ENCODE measurements around the gene FSTL3. TPM values are rescaled to one million over a fixed set of nuclear protein-coding genes. Genes with fewer than 3 reads are reported as not detected.

The FSTL3 gene
- total RNA-seq, 1 experiment from 2014 or later: 32.5 TPM

DNA sequence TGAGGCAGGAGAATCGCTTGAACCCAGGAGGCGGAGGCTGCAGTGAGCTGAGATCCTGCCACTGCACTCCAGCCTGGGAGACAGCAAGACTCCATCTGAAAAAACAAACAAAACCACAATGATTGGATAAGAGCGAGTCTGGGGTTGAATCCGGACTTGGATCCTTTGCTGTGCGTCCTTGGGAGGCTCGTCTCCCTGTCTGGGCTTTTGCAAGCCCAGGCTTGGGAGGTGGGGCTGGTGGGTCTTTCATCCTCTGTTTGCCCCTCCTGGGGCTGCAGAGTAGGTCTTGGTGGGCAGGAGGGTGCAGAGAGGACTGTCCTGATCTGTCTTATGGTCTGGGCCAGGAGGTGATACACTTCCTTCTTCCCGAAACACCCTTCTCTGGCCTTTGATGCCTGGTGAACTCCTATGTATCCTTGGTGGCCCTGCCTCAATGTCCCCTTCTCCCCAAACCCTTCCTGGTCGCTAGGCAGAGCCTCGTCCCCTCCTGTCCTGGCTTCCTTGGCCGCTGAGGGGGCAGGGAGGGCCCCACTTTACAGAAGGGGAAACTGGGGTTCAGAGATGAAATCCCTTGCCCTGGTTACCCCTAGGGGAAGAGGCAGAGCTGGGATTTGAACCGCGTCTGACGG is 49.4 kb downstream of the FSTL3 start:
- no peak for ATAC-seq
- Histone ChIP-seq H3K4me3 (ENCODE audit: low read depth in 2 of 2, low read length in 2 of 2) (no peak overlapping the region), H3K27me3 (ENCODE audit: control insufficient read depth, insufficient read depth, low read length) (no peaks in the 10 kb centered on the region), H3K27ac (ENCODE audit: low read length) (no peak overlapping the region), H3K4me1 (ENCODE audit: control insufficient read depth, insufficient read depth, low read length) (no peaks in the 10 kb centered on the region; the same call in 1 of the 2 replicates), H3K36me3 (ENCODE audit: control insufficient read depth, insufficient read depth, low read length) (no peaks in the 10 kb centered on the region), H3K9me3 (ENCODE audit: control insufficient read depth, insufficient read depth, low read depth, low read length) (no peaks in the 10 kb centered on the region)
- ChIA-PET CTCF (no interaction called here), POLR2A (no interaction called here)
- intact Hi-C loops (cut with micrococcal nuclease; ENCODE audit: unreplicated experiment) (no loop called here), in situ Hi-C loops (cut with HindIII; ENCODE audit: low pct_unique_long_range_greater_than_20kb, low sequenced_read_pairs) (no loop called here)
- BruUV-seq (replicated peaks): no TSS peak
- DNase-seq (ENCODE audit: low read depth, low spot score): no peak
- TF ChIP-seq POLR2AphosphoS5 (IDR thresholded peaks at IDR 0.05; ENCODE audit: low read depth, low read length): no peak
- TF ChIP-seq, protein P1, sequence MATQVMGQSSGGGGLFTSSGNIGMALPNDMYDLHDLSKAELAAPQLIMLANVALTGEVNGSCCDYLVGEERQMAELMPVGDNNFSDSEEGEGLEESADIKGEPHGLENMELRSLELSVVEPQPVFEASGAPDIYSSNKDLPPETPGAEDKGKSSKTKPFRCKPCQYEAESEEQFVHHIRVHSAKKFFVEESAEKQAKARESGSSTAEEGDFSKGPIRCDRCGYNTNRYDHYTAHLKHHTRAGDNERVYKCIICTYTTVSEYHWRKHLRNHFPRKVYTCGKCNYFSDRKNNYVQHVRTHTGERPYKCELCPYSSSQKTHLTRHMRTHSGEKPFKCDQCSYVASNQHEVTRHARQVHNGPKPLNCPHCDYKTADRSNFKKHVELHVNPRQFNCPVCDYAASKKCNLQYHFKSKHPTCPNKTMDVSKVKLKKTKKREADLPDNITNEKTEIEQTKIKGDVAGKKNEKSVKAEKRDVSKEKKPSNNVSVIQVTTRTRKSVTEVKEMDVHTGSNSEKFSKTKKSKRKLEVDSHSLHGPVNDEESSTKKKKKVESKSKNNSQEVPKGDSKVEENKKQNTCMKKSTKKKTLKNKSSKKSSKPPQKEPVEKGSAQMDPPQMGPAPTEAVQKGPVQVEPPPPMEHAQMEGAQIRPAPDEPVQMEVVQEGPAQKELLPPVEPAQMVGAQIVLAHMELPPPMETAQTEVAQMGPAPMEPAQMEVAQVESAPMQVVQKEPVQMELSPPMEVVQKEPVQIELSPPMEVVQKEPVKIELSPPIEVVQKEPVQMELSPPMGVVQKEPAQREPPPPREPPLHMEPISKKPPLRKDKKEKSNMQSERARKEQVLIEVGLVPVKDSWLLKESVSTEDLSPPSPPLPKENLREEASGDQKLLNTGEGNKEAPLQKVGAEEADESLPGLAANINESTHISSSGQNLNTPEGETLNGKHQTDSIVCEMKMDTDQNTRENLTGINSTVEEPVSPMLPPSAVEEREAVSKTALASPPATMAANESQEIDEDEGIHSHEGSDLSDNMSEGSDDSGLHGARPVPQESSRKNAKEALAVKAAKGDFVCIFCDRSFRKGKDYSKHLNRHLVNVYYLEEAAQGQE (IDR thresholded peaks at IDR 0.05; ENCODE audit: insufficient read depth in 1 of 2, low read depth in 2 of 2, low read length in 1 of 2): no peak
- TF ChIP-seq, protein P2, sequence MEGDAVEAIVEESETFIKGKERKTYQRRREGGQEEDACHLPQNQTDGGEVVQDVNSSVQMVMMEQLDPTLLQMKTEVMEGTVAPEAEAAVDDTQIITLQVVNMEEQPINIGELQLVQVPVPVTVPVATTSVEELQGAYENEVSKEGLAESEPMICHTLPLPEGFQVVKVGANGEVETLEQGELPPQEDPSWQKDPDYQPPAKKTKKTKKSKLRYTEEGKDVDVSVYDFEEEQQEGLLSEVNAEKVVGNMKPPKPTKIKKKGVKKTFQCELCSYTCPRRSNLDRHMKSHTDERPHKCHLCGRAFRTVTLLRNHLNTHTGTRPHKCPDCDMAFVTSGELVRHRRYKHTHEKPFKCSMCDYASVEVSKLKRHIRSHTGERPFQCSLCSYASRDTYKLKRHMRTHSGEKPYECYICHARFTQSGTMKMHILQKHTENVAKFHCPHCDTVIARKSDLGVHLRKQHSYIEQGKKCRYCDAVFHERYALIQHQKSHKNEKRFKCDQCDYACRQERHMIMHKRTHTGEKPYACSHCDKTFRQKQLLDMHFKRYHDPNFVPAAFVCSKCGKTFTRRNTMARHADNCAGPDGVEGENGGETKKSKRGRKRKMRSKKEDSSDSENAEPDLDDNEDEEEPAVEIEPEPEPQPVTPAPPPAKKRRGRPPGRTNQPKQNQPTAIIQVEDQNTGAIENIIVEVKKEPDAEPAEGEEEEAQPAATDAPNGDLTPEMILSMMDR (IDR thresholded peaks at IDR 0.05): no peak
- TF ChIP-seq SIN3A (IDR thresholded peaks at IDR 0.05; ENCODE audit: borderline replicate concordance, insufficient read depth, low read depth, low read length): no peak
- no peak for TF ChIP-seq TCF7L2 (IDR thresholded peaks at IDR 0.05; ENCODE audit: low read depth, low read length)

DNA sequence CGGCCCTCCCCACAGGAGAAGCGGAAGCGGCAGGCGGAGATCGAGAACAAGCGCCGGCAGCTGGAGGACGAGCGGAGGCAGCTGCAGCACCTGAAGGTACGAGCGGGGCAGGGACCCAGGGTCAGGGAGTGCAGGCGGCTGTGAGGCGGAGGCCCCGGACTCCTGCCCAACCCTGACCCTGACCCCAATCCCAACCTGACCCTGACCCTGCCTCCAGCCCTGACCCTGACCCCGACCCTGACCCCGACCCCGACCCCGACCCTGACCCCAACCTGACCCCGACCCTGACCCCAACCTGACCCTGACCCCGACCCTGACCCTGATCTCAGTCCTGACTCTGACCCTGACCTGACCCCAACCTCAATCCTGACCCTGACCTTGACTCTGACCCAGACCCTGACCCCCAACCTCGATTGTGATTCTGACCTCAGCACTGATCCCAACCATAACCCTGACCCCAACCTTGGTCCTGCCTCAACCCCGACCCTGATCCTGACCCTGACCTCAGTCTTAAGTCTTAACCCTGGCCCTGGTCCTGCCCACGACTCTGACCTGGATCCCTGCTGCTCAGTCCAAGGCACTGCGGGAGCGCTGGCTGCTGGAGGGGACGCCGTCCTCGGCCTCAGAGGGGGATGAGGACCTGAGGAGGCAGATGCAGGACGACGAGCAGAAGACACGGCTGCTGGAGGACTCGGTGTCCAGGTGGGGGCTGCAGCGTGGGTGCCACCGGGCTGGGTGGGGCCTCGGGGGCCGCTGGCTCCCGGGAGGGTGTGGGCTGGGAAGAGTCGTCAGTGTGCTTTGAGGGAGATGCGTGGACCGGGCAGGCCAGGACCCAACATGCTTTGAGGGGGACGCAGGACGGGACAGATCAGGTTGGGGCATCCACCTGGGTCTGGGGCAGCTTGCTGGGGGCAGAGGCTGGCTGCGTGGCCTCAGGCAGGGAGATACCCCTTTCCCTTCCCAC is 51.1 kb downstream of the FSTL3 start:
- DNase-seq (ENCODE audit: low read depth, low spot score): no peak
- TF ChIP-seq, protein P2 (IDR thresholded peaks at IDR 0.05): no peak
- TF ChIP-seq POLR2AphosphoS5 (IDR thresholded peaks at IDR 0.05; ENCODE audit: low read depth, low read length) (no peak), SIN3A (IDR thresholded peaks at IDR 0.05; ENCODE audit: borderline replicate concordance, insufficient read depth, low read depth, low read length) (no peak)
- Histone ChIP-seq H3K4me1 (ENCODE audit: control insufficient read depth, insufficient read depth, low read length) (no peaks in the 10 kb centered on the region; the same call in 1 of the 2 replicates), H3K9me3 (ENCODE audit: control insufficient read depth, insufficient read depth, low read depth, low read length) (no peaks in the 10 kb centered on the region), H3K27me3 (ENCODE audit: control insufficient read depth, insufficient read depth, low read length) (no peaks in the 10 kb centered on the region), H3K36me3 (ENCODE audit: control insufficient read depth, insufficient read depth, low read length) (no peaks in the 10 kb centered on the region), H3K4me3 (ENCODE audit: low read depth in 2 of 2, low read length in 2 of 2) (no peak overlapping the region), H3K27ac (ENCODE audit: low read length) (no peak overlapping the region)
- in situ Hi-C loops (cut with HindIII; ENCODE audit: low pct_unique_long_range_greater_than_20kb, low sequenced_read_pairs) (no loop called here), intact Hi-C loops (cut with micrococcal nuclease; ENCODE audit: unreplicated experiment) (no loop called here)
- no TSS peak for BruUV-seq (replicated peaks)
- ATAC-seq: peak; percentile 31; the same call in 1 of the 2 replicates
- ChIA-PET POLR2A (no interaction called here), CTCF (interaction anchor here (0.6 kb wide), 1 partner anchor 172 kb away, joined by 7 read pairs; no protein-coding TSS in a partner anchor)

All from Panc1 (cell line).